ENCODE results near the gene SMYD4.

The SMYD4 gene

GRCh38 chr17:1729966-1730325 is 99.8 kb downstream of the SMYD4 start:
- no peak for DNase-seq

Data from cortex of kidney (tissue), 1 donor.